ENCODE measurements around the gene CDK2AP2.
"Not testable (repeated sequence)": the region's sequence is repeated elsewhere in the genome, so short reads cannot be mapped to it uniquely, and the experiment has no call there.

Gene CDK2AP2

GRCh38 chr11:67466962-67467771, 40.8 kb downstream of the CDK2AP2 start:
- no peak overlapping the region for H3K4me3 ChIP-seq (ENCODE audit: low read depth in 1 of 5, low read length in 5 of 5)
- peak overlapping the region in 1 of 5 donors; percentile 84 for H3K9ac ChIP-seq (ENCODE audit: low read length in 5 of 5)
- no peak overlapping the region for H3K27ac ChIP-seq (ENCODE audit: low read depth, low read length)
- no peaks in the 10 kb centered on the region for H3K36me3 ChIP-seq (ENCODE audit: control insufficient read depth in 5 of 5, insufficient read depth in 5 of 5, low read length in 5 of 5)
- no peaks in the 10 kb centered on the region for H3K27me3 ChIP-seq (ENCODE audit: control insufficient read depth in 5 of 5, insufficient read depth in 4 of 5, low read length in 5 of 5)
- no peaks in the 10 kb centered on the region for H3K9me3 ChIP-seq (ENCODE audit: control insufficient read depth in 5 of 5, low read length in 5 of 5)
- peaks cover 5 to 47% (median 38%) of the 10 kb centered on the region in 5 donors for H3K4me1 ChIP-seq (ENCODE audit: control insufficient read depth in 5 of 5, insufficient read depth in 5 of 5, low read length in 5 of 5)

- Histone ChIP-seq H3K36me3 (ENCODE audit: control insufficient read depth in 5 of 5, insufficient read depth in 5 of 5, low read length in 5 of 5) (no peaks in the 10 kb centered on the region), H3K27me3 (ENCODE audit: control insufficient read depth in 5 of 5, insufficient read depth in 4 of 5, low read length in 5 of 5) (no peaks in the 10 kb centered on the region), H3K4me3 (ENCODE audit: low read depth in 1 of 5, low read length in 5 of 5) (no peak overlapping the region), H3K4me1 (ENCODE audit: control insufficient read depth in 5 of 5, insufficient read depth in 5 of 5, low read length in 5 of 5) (peaks cover 5 to 47% (median 38%) of the 10 kb centered on the region in 5 donors), H3K9me3 (ENCODE audit: control insufficient read depth in 5 of 5, low read length in 5 of 5) (no peaks in the 10 kb centered on the region), H3K27ac (ENCODE audit: low read depth, low read length) (no peak overlapping the region), H3K9ac (ENCODE audit: low read length in 5 of 5) (no peak overlapping the region)
Observed at GRCh38 chr11:67466367-67466766, 41.6 kb downstream of the CDK2AP2 start.

GRCh38 chr11:67465530-67465929, 42.4 kb downstream of the CDK2AP2 start:
- H3K4me1 ChIP-seq (ENCODE audit: control insufficient read depth in 5 of 5, insufficient read depth in 5 of 5, low read length in 5 of 5) = peaks cover 5 to 47% (median 38%) of the 10 kb centered on the region in 5 donors

GRCh38 chr11:67465189-67465510, 42.8 kb downstream of the CDK2AP2 start:
- H3K9ac ChIP-seq (ENCODE audit: low read length in 5 of 5) = peak overlapping the region in 3 of 5 donors; percentile 59 to 65 (median 63)
- H3K36me3 ChIP-seq (ENCODE audit: control insufficient read depth in 5 of 5, insufficient read depth in 5 of 5, low read length in 5 of 5) = no peaks in the 10 kb centered on the region
- peaks cover 5 to 47% (median 38%) of the 10 kb centered on the region in 5 donors for H3K4me1 ChIP-seq (ENCODE audit: control insufficient read depth in 5 of 5, insufficient read depth in 5 of 5, low read length in 5 of 5)
- peak overlapping the region; percentile 83 for H3K27ac ChIP-seq (ENCODE audit: low read depth, low read length)
- H3K27me3 ChIP-seq (ENCODE audit: control insufficient read depth in 5 of 5, insufficient read depth in 4 of 5, low read length in 5 of 5) = no peaks in the 10 kb centered on the region
- no peaks in the 10 kb centered on the region for H3K9me3 ChIP-seq (ENCODE audit: control insufficient read depth in 5 of 5, low read length in 5 of 5)
- H3K4me3 ChIP-seq (ENCODE audit: low read depth in 1 of 5, low read length in 5 of 5) = peak overlapping the region in 4 of 5 donors; percentile 62 to 71 (median 65)

More at GRCh38 chr11:67465530-67465929, 42.4 kb downstream of the CDK2AP2 start:
- not testable (repeated sequence) for H3K27me3 ChIP-seq (ENCODE audit: control insufficient read depth in 5 of 5, insufficient read depth in 4 of 5, low read length in 5 of 5); H3K36me3 ChIP-seq (ENCODE audit: control insufficient read depth in 5 of 5, insufficient read depth in 5 of 5, low read length in 5 of 5); H3K9me3 ChIP-seq (ENCODE audit: control insufficient read depth in 5 of 5, low read length in 5 of 5)
- Histone ChIP-seq H3K27ac (ENCODE audit: low read depth, low read length) (peak overlapping the region; percentile 83), H3K4me3 (ENCODE audit: low read depth in 1 of 5, low read length in 5 of 5) (peak overlapping the region in 1 of 5 donors; percentile 71), H3K9ac (ENCODE audit: low read length in 5 of 5) (peak overlapping the region in 1 of 5 donors; percentile 59)

GRCh38 chr11:67464411-67465188, 43.4 kb downstream of the CDK2AP2 start:
- peaks cover 5 to 44% (median 35%) of the 10 kb centered on the region in 5 donors for H3K4me1 ChIP-seq (ENCODE audit: control insufficient read depth in 5 of 5, insufficient read depth in 5 of 5, low read length in 5 of 5)
- H3K36me3 ChIP-seq (ENCODE audit: control insufficient read depth in 5 of 5, insufficient read depth in 5 of 5, low read length in 5 of 5) = no peaks in the 10 kb centered on the region
- H3K4me3 ChIP-seq (ENCODE audit: low read depth in 1 of 5, low read length in 5 of 5) = peak overlapping the region in 4 of 5 donors; percentile 62 to 71 (median 65)
- peak overlapping the region; percentile 13 to 65 (median 59) for H3K9ac ChIP-seq (ENCODE audit: low read length in 5 of 5)
- peak overlapping the region; percentile 83 for H3K27ac ChIP-seq (ENCODE audit: low read depth, low read length)
- H3K27me3 ChIP-seq (ENCODE audit: control insufficient read depth in 5 of 5, insufficient read depth in 4 of 5, low read length in 5 of 5) = no peaks in the 10 kb centered on the region
- H3K9me3 ChIP-seq (ENCODE audit: control insufficient read depth in 5 of 5, low read length in 5 of 5) = no peaks in the 10 kb centered on the region

- H3K9ac ChIP-seq (ENCODE audit: low read length in 5 of 5) = peak overlapping the region in 4 of 5 donors; percentile 13 to 60 (median 50)
- H3K27me3 ChIP-seq (ENCODE audit: control insufficient read depth in 5 of 5, insufficient read depth in 4 of 5, low read length in 5 of 5) = no peaks in the 10 kb centered on the region
- H3K27ac ChIP-seq (ENCODE audit: low read depth, low read length) = peak overlapping the region; percentile 83
- H3K36me3 ChIP-seq (ENCODE audit: control insufficient read depth in 5 of 5, insufficient read depth in 5 of 5, low read length in 5 of 5) = no peaks in the 10 kb centered on the region
- H3K4me3 ChIP-seq (ENCODE audit: low read depth in 1 of 5, low read length in 5 of 5) = peak overlapping the region in 4 of 5 donors; percentile 47 to 71 (median 64)
- H3K4me1 ChIP-seq (ENCODE audit: control insufficient read depth in 5 of 5, insufficient read depth in 5 of 5, low read length in 5 of 5) = peaks cover 5 to 39% (median 31%) of the 10 kb centered on the region in 5 donors
- no peaks in the 10 kb centered on the region for H3K9me3 ChIP-seq (ENCODE audit: control insufficient read depth in 5 of 5, low read length in 5 of 5)
Observed at GRCh38 chr11:67463680-67464410, 44.1 kb downstream of the CDK2AP2 start.

GRCh38 chr11:67463186-67463585, 44.8 kb downstream of the CDK2AP2 start:
- no peak overlapping the region for H3K27ac ChIP-seq (ENCODE audit: low read depth, low read length)
- H3K9ac ChIP-seq (ENCODE audit: low read length in 5 of 5) = no peak overlapping the region
- H3K4me1 ChIP-seq (ENCODE audit: control insufficient read depth in 5 of 5, insufficient read depth in 5 of 5, low read length in 5 of 5) = peaks cover 2 to 32% (median 25%) of the 10 kb centered on the region in 5 donors
- H3K36me3 ChIP-seq (ENCODE audit: control insufficient read depth in 5 of 5, insufficient read depth in 5 of 5, low read length in 5 of 5) = no peaks in the 10 kb centered on the region
- H3K27me3 ChIP-seq (ENCODE audit: control insufficient read depth in 5 of 5, insufficient read depth in 4 of 5, low read length in 5 of 5) = no peaks in the 10 kb centered on the region
- H3K4me3 ChIP-seq (ENCODE audit: low read depth in 1 of 5, low read length in 5 of 5) = no peak overlapping the region
- H3K9me3 ChIP-seq (ENCODE audit: control insufficient read depth in 5 of 5, low read length in 5 of 5) = no peaks in the 10 kb centered on the region

- Histone ChIP-seq H3K27me3 (ENCODE audit: control insufficient read depth in 5 of 5, insufficient read depth in 4 of 5, low read length in 5 of 5) (peaks cover 0 to 5% (median 0%) of the 10 kb centered on the region in 5 donors), H3K36me3 (ENCODE audit: control insufficient read depth in 5 of 5, insufficient read depth in 5 of 5, low read length in 5 of 5) (no peaks in the 10 kb centered on the region), H3K4me3 (ENCODE audit: low read depth in 1 of 5, low read length in 5 of 5) (no peak overlapping the region), H3K9ac (ENCODE audit: low read length in 5 of 5) (no peak overlapping the region), H3K4me1 (ENCODE audit: control insufficient read depth in 5 of 5, insufficient read depth in 5 of 5, low read length in 5 of 5) (no peaks in the 10 kb centered on the region), H3K27ac (ENCODE audit: low read depth, low read length) (no peak overlapping the region), H3K9me3 (ENCODE audit: control insufficient read depth in 5 of 5, low read length in 5 of 5) (no peaks in the 10 kb centered on the region)
Observed at GRCh38 chr11:67458266-67458665, 49.7 kb downstream of the CDK2AP2 start.

- no peak overlapping the region for H3K27ac ChIP-seq (ENCODE audit: low read depth, low read length)
- no peaks in the 10 kb centered on the region for H3K36me3 ChIP-seq (ENCODE audit: control insufficient read depth in 5 of 5, insufficient read depth in 5 of 5, low read length in 5 of 5)
- peaks cover 0 to 5% (median 0%) of the 10 kb centered on the region in 5 donors for H3K27me3 ChIP-seq (ENCODE audit: control insufficient read depth in 5 of 5, insufficient read depth in 4 of 5, low read length in 5 of 5)
- no peak overlapping the region for H3K4me3 ChIP-seq (ENCODE audit: low read depth in 1 of 5, low read length in 5 of 5)
- no peak overlapping the region for H3K9ac ChIP-seq (ENCODE audit: low read length in 5 of 5)
- H3K4me1 ChIP-seq (ENCODE audit: control insufficient read depth in 5 of 5, insufficient read depth in 5 of 5, low read length in 5 of 5) = peaks cover 0 to 8% (median 4%) of the 10 kb centered on the region in 5 donors
- H3K9me3 ChIP-seq (ENCODE audit: control insufficient read depth in 5 of 5, low read length in 5 of 5) = no peaks in the 10 kb centered on the region
Observed at GRCh38 chr11:67457453-67457852, 50.5 kb downstream of the CDK2AP2 start.
